Body of pancreas (tissue), 4 donors: Measurements from ENCODE around the gene ALCAM. TPM values are rescaled to one million over a fixed set of nuclear protein-coding genes. Genes with fewer than 3 reads are reported as not detected.

Source experiments
- ATAC-seq: fragments of 150-250 bp; one replicate; pipeline ENCODE4 v1.9.1; 2016
- DNase-seq, 4 donors: peaks; one replicate each; pipeline ENCODE4 v3.0.0-alpha.2; 2019
- H3K27ac ChIP-seq, 4 donors: fragments of 200-600 bp; sonication (generic); 1 replicate in 3 of 4; 2 replicates in 1 of 4; pipeline versions ENCODE4 v1.5.1 to v1.6.1; 2016 to 2019; ENCODE audit warnings: mild to moderate bottlenecking in 1 of 4, mixed read lengths in 1 of 4, moderate library complexity in 1 of 4
- H3K27me3 ChIP-seq, 2 donors: fragments of 200-600 bp; sonication (generic); one replicate each; pipeline ENCODE4 v1.6.0; 2016; ENCODE audit warnings: mild to moderate bottlenecking in 1 of 2
- H3K36me3 ChIP-seq, 2 donors: fragments of 200-600 bp; sonication (generic); replicated peaks in 1 of 2; 2 replicates each; pipeline ENCODE4 v1.5.1; 2016; ENCODE audit warnings: low read depth in 2 of 2; ENCODE audit not compliant: insufficient read depth in 1 of 2
- H3K4me1 ChIP-seq: fragments of 200-600 bp; sonication (generic); one replicate; pipeline ENCODE4 v1.6.0; 2016
- H3K4me3 ChIP-seq, 2 donors: fragments of 200-600 bp; sonication (generic); 1 replicate in 1 of 2; 2 replicates in 1 of 2; pipeline ENCODE4 v1.5.1; 2016 to 2019
- H3K9me3 ChIP-seq, 3 donors: fragments of 200-600 bp; sonication (generic); 1 replicate in 2 of 3; 2 replicates in 1 of 3; pipeline ENCODE4 v1.5.1; 2016
- POLR2A ChIP-seq, 3 donors: fragments of 450-650 bp; IDR thresholded peaks; one replicate each; pipeline ENCODE4 v1.6.1; 2016; ENCODE audit warnings: antibody characterized with exemption in 3 of 3, mild to moderate bottlenecking in 2 of 3
- WGBS, 2 donors: methylation state at CpG; one replicate each; pipeline ENCODE4 v1.1.5; 2017; 5-methylcytosine and 5-hydroxymethylcytosine counted together
- intact Hi-C: fragments of 100-400 bp; cut with DNase I; formaldehyde crosslinking; loops from one replicate; pipeline ENCODE4 v1.15.1; 2023
- total RNA-seq, 2 donors: library from RNA; depleted of rRNA; stranded (reverse); fragments of >200 nt; gene quantifications; one replicate each; pipeline ENCODE4 v1.1.0, GENCODE V29; 2016
- TF ChIP-seq, protein P1 (sequence below), 7 experiments: fragments of 450-650 bp in 4 of 7; fragments of 200-600 bp in 3 of 7; sonication (generic) in 3 of 7; IDR thresholded peaks; one replicate each; pipeline ENCODE4 v1.5.1; 2016 to 2019; ENCODE audit warnings: antibody characterized with exemption in 7 of 7

The ALCAM gene
- total RNA-seq, 2 donors from 2014 or later = 34.8 to 35.3 TPM

DNA sequence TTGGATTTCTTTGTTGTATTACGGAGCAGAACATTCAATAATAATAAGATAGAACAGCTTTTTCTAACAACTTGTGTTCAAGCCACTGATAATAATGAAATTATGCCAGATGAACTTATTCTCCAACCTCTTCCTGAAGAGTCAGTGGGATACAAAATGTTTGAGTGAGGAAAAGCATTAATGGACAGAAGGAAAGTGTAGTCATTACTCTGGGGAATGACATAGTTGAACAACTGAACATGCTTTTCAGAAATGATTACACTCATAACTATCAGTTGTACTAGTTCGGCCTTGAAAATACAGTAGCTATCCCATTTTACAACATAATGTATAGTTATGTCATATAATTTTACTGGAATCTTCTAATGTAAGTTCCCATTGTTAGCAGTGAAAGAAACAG, 55.9 kb downstream of the ALCAM start:
- WGBS, 2 donors = 93 to 96% methylated on average over 2 of the region's 2 CpGs
- no peak for ATAC-seq
- TF ChIP-seq POLR2A (IDR thresholded peaks at IDR 0.05) = no peak
- TF ChIP-seq, protein P1, sequence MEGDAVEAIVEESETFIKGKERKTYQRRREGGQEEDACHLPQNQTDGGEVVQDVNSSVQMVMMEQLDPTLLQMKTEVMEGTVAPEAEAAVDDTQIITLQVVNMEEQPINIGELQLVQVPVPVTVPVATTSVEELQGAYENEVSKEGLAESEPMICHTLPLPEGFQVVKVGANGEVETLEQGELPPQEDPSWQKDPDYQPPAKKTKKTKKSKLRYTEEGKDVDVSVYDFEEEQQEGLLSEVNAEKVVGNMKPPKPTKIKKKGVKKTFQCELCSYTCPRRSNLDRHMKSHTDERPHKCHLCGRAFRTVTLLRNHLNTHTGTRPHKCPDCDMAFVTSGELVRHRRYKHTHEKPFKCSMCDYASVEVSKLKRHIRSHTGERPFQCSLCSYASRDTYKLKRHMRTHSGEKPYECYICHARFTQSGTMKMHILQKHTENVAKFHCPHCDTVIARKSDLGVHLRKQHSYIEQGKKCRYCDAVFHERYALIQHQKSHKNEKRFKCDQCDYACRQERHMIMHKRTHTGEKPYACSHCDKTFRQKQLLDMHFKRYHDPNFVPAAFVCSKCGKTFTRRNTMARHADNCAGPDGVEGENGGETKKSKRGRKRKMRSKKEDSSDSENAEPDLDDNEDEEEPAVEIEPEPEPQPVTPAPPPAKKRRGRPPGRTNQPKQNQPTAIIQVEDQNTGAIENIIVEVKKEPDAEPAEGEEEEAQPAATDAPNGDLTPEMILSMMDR (IDR thresholded peaks at IDR 0.05) = no peak
- Histone ChIP-seq H3K4me1 (peaks cover 4% of the 10 kb centered on the region), H3K36me3 (no peaks in the 10 kb centered on the region), H3K27me3 (no peaks in the 10 kb centered on the region), H3K4me3 (no peak overlapping the region), H3K27ac (no peak overlapping the region), H3K9me3 (no peaks in the 10 kb centered on the region)
- intact Hi-C loops = no loop called here
- DNase-seq = no peak

DNA sequence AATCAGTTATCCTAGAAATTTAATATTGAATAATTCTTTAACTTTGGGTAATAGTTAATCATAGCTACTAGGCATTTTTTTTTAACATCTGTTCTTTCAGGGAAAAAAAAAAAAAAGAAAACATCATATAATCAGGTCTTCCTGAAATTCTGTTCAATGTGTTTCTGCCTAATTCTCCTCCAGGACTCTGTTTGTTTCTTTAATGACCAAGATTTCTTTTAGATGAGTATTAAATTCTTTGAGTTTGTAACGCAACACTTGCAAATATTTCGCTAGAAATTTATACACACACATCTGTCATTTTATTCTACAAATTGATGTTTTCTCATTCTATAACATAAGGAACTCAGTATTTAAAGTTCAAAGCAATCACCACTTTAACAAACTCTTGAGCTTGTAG, 56.7 kb downstream of the ALCAM start:
- H3K36me3 ChIP-seq = no peaks in the 10 kb centered on the region
- 89 to 92% methylated on average over 2 of the region's 2 CpGs for WGBS, 2 donors

DNA sequence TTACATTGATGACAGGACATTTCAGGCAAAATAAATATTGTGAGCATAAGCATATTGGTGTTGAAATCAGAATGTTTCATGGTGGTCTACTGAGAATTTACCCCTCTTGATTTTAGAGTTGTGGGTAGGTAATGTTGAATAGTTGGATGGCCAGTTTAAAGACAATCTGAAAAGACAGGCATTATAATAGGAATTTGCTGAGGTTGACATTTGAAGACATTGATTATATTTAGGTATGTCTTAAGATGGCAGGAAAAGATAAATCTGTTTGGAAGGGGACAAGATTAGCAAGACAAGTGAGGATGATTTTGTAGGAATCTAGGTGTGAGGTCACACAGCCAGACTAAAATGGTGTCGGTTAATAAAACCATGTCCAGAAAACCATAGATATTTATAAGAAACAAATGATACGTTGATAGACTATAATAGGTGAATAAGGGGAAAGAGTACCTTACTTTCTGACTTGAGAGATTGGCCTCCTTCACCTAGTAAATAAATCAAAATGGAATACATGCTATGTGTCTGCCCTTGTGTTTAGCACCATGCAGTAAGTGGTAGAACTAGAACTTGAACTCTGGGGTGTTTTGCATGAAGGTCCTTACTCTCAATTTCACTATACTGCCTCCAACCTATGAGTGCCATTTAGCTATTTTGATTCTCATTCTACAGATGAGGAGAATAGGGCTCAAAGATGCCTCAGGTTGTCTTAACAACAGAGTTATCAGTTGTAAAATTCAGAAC, 57.9 kb downstream of the ALCAM start:
- Histone ChIP-seq H3K27ac (no peak overlapping the region), H3K4me1 (peaks cover 14% of the 10 kb centered on the region), H3K4me3 (no peak overlapping the region), H3K9me3 (no peaks in the 10 kb centered on the region), H3K36me3 (no peaks in the 10 kb centered on the region), H3K27me3 (no peaks in the 10 kb centered on the region)
- ATAC-seq (no peak), DNase-seq (no peak)
- intact Hi-C loops = no loop called here
- no peak for TF ChIP-seq POLR2A (IDR thresholded peaks at IDR 0.05)
- TF ChIP-seq, protein P1 (IDR thresholded peaks at IDR 0.05) = no peak
- 48 to 49% methylated on average over 2 of the region's 2 CpGs for WGBS, 2 donors

More for the DNA sequence above, 56.7 kb downstream of the ALCAM start:
- Histone ChIP-seq H3K27ac (no peak overlapping the region), H3K9me3 (no peaks in the 10 kb centered on the region), H3K4me3 (no peak overlapping the region), H3K27me3 (no peaks in the 10 kb centered on the region), H3K4me1 (peaks cover 4% of the 10 kb centered on the region)
- intact Hi-C loops = no loop called here
- DNase-seq = no peak
- TF ChIP-seq, protein P1 (IDR thresholded peaks at IDR 0.05) = no peak
- TF ChIP-seq POLR2A (IDR thresholded peaks at IDR 0.05) = no peak
- no peak for ATAC-seq

DNA sequence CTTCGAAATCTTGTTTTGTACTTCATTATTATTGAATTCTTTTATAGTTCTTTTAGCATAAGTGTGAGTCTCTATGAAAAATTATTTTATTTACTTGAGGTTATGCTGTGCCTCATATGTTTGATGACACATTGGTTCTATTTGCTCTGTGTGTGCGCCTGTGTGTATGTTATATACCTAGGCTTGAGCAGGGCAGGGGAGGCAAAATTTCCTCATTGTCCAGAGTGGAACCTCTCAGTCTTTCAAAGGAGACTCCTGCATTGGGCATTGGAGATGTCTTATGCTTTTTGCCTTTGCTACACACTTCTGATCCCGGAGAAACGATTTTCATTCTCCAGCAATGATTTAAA, 58.4 kb downstream of the ALCAM start:
- Histone ChIP-seq H3K4me1 (peaks cover 14% of the 10 kb centered on the region), H3K4me3 (no peak overlapping the region), H3K27me3 (no peaks in the 10 kb centered on the region), H3K36me3 (no peaks in the 10 kb centered on the region), H3K27ac (no peak overlapping the region), H3K9me3 (no peaks in the 10 kb centered on the region)
- DNase-seq (no peak), ATAC-seq (no peak)
- 85 to 86% methylated on average over 4 of the region's 4 CpGs for WGBS, 2 donors
- TF ChIP-seq, protein P1 (IDR thresholded peaks at IDR 0.05) = no peak
- TF ChIP-seq POLR2A (IDR thresholded peaks at IDR 0.05) = no peak
- intact Hi-C loops = no loop called here

DNA sequence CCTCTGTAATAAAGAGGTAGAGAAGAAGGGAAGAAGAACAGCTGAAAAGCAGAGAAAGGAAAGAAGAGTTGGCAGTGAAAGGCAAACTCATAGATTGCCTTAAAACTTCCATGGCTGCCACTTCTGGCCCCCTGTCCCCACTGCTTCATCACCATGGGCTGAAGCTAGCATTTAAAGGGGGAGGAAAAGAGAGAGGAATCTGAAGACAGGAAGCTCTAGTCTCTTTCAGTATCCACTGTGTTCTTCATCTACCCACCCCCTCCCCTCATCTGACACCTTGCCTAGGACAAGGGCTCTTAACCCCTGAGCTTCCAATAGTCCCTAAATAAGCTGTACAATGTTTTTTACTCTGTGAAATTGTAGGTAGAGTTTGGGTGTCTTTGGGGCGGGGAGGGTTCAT, 60.6 kb downstream of the ALCAM start:
- ATAC-seq (no peak), DNase-seq (no peak)
- H3K27me3 ChIP-seq = no peaks in the 10 kb centered on the region
- H3K36me3 ChIP-seq = no peaks in the 10 kb centered on the region
- H3K9me3 ChIP-seq = no peaks in the 10 kb centered on the region
- no peak overlapping the region for H3K27ac ChIP-seq
- intact Hi-C loops = no loop called here
- WGBS, 2 donors = 89 to 96% methylated on average over 1 of the region's 1 CpG
- H3K4me1 ChIP-seq = peaks cover 14% of the 10 kb centered on the region
- H3K4me3 ChIP-seq = no peak overlapping the region
- TF ChIP-seq POLR2A (IDR thresholded peaks at IDR 0.05) = no peak
- TF ChIP-seq, protein P1 (IDR thresholded peaks at IDR 0.05) = no peak
